ENCODE results near the gene SLC44A3. TPM values are rescaled to one million over a fixed set of nuclear protein-coding genes. Genes with fewer than 3 reads are reported as not detected.

The SLC44A3 gene
- total and polyA plus RNA-seq, 2 experiments from 2014 or later, result 2.9 to 4.5 TPM

GRCh38 chr1:94934551-94934950, 114.4 kb downstream of the SLC44A3 start (continued):
- TF ChIP-seq, protein P1, sequence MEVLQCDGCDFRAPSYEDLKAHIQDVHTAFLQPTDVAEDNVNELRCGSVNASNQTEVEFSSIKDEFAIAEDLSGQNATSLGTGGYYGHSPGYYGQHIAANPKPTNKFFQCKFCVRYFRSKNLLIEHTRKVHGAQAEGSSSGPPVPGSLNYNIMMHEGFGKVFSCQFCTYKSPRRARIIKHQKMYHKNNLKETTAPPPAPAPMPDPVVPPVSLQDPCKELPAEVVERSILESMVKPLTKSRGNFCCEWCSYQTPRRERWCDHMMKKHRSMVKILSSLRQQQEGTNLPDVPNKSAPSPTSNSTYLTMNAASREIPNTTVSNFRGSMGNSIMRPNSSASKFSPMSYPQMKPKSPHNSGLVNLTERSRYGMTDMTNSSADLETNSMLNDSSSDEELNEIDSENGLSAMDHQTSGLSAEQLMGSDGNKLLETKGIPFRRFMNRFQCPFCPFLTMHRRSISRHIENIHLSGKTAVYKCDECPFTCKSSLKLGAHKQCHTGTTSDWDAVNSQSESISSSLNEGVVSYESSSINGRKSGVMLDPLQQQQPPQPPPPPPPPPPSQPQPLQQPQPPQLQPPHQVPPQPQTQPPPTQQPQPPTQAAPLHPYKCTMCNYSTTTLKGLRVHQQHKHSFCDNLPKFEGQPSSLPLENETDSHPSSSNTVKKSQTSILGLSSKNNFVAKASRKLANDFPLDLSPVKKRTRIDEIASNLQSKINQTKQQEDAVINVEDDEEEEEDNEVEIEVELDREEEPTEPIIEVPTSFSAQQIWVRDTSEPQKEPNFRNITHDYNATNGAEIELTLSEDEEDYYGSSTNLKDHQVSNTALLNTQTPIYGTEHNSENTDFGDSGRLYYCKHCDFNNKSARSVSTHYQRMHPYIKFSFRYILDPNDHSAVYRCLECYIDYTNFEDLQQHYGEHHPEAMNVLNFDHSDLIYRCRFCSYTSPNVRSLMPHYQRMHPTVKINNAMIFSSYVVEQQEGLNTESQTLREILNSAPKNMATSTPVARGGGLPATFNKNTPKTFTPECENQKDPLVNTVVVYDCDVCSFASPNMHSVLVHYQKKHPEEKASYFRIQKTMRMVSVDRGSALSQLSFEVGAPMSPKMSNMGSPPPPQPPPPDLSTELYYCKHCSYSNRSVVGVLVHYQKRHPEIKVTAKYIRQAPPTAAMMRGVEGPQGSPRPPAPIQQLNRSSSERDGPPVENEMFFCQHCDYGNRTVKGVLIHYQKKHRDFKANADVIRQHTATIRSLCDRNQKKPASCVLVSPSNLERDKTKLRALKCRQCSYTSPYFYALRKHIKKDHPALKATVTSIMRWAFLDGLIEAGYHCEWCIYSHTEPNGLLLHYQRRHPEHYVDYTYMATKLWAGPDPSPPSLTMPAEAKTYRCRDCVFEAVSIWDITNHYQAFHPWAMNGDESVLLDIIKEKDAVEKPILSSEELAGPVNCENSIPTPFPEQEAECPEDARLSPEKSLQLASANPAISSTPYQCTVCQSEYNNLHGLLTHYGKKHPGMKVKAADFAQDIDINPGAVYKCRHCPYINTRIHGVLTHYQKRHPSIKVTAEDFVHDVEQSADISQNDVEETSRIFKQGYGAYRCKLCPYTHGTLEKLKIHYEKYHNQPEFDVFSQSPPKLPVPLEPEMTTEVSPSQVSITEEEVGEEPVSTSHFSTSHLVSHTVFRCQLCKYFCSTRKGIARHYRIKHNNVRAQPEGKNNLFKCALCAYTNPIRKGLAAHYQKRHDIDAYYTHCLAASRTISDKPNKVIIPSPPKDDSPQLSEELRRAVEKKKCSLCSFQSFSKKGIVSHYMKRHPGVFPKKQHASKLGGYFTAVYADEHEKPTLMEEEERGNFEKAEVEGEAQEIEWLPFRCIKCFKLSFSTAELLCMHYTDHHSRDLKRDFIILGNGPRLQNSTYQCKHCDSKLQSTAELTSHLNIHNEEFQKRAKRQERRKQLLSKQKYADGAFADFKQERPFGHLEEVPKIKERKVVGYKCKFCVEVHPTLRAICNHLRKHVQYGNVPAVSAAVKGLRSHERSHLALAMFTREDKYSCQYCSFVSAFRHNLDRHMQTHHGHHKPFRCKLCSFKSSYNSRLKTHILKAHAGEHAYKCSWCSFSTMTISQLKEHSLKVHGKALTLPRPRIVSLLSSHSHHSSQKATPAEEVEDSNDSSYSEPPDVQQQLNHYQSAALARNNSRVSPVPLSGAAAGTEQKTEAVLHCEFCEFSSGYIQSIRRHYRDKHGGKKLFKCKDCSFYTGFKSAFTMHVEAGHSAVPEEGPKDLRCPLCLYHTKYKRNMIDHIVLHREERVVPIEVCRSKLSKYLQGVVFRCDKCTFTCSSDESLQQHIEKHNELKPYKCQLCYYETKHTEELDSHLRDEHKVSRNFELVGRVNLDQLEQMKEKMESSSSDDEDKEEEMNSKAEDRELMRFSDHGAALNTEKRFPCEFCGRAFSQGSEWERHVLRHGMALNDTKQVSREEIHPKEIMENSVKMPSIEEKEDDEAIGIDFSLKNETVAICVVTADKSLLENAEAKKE (CRISPR knock-in tag; IDR thresholded peaks at IDR 0.05), result no peak
- TF ChIP-seq ZNF114 (CRISPR knock-in tag; IDR thresholded peaks at IDR 0.05), result no peak

GRCh38 chr1:94935034-94935433, 114.9 kb downstream of the SLC44A3 start:
- Histone ChIP-seq H3K9me2 (ENCODE audit: insufficient read depth) (peaks cover 6% of the 10 kb centered on the region; the same call in 1 of the 2 replicates), H3K4me1 (ENCODE audit: insufficient read depth) (peaks cover 31% of the 10 kb centered on the region), H4K20me1 (replicated peaks; ENCODE audit: insufficient read depth) (no peaks in the 10 kb centered on the region), H3K79me2 (replicated peaks; ENCODE audit: insufficient read depth) (peaks cover 8% of the 10 kb centered on the region), H3K4me2 (no peak overlapping the region), H3K36me3 (ENCODE audit: insufficient read depth) (no peaks in the 10 kb centered on the region), H3K4me3 (no peak overlapping the region), H3K27ac (ENCODE audit: low read depth) (no peak overlapping the region), H2AFZ (no peak overlapping the region), H3F3A (replicated peaks; ENCODE audit: low read depth) (no peaks in the 10 kb centered on the region), H3K27me3 (ENCODE audit: insufficient read depth) (no peaks in the 10 kb centered on the region)
- DNase-seq (ENCODE audit: low spot score) (no peak), ATAC-seq (no peak)
- H3K4me3 Mint-ChIP-seq, result no peak overlapping the region
- H3K9me3 Mint-ChIP-seq, result no peaks in the 10 kb centered on the region; the same call in 2 of the 3 replicates
- H3K27me3 Mint-ChIP-seq (ENCODE audit: insufficient read depth, low read depth, poor library complexity), result peaks cover 4% of the 10 kb centered on the region
- peaks cover 11% of the 10 kb centered on the region; the same call in 2 of the 3 replicates for H3K36me3 Mint-ChIP-seq (ENCODE audit: low read depth)
- H3K27ac Mint-ChIP-seq, result no peak overlapping the region
- H3K4me1 Mint-ChIP-seq, result peaks cover 33% of the 10 kb centered on the region
- TF ChIP-seq POLR2AphosphoS5 (IDR thresholded peaks at IDR 0.05; ENCODE audit: low read depth) (no peak), CREB1 (CRISPR knock-in tag; IDR thresholded peaks at IDR 0.05; ENCODE audit: low read depth) (no peak), JUNB (IDR thresholded peaks at IDR 0.05; ENCODE audit: unreplicated experiment) (no peak), ZNF331 (CRISPR knock-in tag; IDR thresholded peaks at IDR 0.05; ENCODE audit: low read depth) (no peak), NANOG (IDR thresholded peaks at IDR 0.05; ENCODE audit: borderline replicate concordance) (no peak), EZH2phosphoT487 (IDR thresholded peaks at IDR 0.05; ENCODE audit: unreplicated experiment) (no peak), ETS1 (IDR thresholded peaks at IDR 0.05) (no peak), STAT1 (IDR thresholded peaks at IDR 0.05; ENCODE audit: unreplicated experiment) (no peak), REST (IDR thresholded peaks at IDR 0.05; ENCODE audit: unreplicated experiment) (no peak)
- TF ChIP-seq, protein P2, sequence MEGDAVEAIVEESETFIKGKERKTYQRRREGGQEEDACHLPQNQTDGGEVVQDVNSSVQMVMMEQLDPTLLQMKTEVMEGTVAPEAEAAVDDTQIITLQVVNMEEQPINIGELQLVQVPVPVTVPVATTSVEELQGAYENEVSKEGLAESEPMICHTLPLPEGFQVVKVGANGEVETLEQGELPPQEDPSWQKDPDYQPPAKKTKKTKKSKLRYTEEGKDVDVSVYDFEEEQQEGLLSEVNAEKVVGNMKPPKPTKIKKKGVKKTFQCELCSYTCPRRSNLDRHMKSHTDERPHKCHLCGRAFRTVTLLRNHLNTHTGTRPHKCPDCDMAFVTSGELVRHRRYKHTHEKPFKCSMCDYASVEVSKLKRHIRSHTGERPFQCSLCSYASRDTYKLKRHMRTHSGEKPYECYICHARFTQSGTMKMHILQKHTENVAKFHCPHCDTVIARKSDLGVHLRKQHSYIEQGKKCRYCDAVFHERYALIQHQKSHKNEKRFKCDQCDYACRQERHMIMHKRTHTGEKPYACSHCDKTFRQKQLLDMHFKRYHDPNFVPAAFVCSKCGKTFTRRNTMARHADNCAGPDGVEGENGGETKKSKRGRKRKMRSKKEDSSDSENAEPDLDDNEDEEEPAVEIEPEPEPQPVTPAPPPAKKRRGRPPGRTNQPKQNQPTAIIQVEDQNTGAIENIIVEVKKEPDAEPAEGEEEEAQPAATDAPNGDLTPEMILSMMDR (conservative IDR thresholded peaks at IDR 0.05; ENCODE audit: low read depth in 2 of 2), result no peak

Measured in GM23338 (cell line).